Activated CD4-positive, alpha-beta T cell treated with anti-CD3 and anti-CD28 coated beads, Interleukin-2, Interleukin-4, amounts not matched to agents 100 ng/mL and 50 ng/mL, durations not matched to agents 16 hours and 8 hours (primary cell): Measurements from ENCODE around the gene ANKRD2.
"Not testable (repeated sequence)": the region's sequence is repeated elsewhere in the genome, so short reads cannot be mapped to it uniquely, and the experiment has no call there.

Experiments
- DNase-seq: peaks from one replicate; pipeline ENCODE4 v3.0.0-alpha.2; 2020; ENCODE audit warnings: low spot score

ANKRD2 gene

DNA sequence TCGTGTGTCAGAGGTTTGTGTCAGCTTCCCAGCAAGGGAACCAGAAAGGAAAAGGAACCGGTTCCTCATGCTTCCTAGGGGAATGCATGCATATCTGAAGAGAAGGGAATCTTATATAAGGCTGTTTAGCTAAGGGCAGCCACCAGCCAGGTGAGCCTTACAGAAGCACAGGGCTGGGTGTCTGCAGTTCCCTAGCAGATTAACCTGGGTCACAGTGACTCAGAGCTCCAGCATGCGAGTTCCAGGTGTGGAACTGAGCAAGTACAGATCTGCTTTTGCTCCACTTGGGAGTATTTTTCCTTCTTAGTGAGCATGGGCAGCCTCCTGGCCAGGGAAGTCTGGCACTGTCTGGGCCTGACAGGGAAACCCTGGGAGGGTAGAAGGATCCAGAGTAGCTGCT, 957 bp upstream of the ANKRD2 start:
- no peak for DNase-seq

DNA sequence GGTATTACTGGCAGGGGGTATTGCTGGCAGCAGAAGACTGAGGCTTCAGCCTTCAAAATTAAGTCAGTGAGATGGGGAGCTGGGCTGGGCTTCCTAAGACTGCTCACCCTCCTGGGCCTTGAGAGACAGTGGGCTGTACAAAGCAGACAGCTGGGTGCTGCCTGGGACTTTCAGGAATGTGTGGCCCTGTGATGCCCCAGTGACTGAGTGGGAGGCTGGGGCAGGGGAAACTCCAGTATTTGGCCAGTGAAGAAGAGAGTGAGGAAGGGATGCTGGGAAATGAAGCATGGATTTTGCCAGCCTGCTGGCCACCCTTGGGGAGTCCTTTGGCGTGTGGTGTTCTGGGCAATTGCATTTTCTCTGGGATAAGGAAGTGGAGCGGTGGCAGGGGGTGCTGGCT, 442 bp downstream of the ANKRD2 start:
- DNase-seq: no peak

DNA sequence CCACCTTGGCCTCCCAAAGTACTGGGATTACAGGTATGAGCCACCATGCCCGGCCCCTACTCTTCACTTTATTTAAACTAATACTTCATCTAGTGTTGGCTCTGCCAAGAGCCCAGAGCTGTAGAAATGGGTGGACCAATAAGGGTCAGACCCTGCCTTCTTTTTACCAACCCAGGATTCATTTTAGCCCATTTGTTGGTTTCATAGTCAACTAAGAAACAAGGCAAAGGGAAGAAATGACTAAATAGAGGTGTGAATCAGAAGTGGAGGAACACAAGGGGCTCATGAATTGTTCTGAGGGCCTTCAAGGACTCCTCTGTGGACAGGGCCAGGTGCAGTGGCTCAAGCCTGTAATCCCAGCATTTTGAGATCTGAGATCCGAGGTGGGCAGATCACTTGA, 1.1 kb downstream of the ANKRD2 start:
- peak; percentile 28 for DNase-seq

DNA sequence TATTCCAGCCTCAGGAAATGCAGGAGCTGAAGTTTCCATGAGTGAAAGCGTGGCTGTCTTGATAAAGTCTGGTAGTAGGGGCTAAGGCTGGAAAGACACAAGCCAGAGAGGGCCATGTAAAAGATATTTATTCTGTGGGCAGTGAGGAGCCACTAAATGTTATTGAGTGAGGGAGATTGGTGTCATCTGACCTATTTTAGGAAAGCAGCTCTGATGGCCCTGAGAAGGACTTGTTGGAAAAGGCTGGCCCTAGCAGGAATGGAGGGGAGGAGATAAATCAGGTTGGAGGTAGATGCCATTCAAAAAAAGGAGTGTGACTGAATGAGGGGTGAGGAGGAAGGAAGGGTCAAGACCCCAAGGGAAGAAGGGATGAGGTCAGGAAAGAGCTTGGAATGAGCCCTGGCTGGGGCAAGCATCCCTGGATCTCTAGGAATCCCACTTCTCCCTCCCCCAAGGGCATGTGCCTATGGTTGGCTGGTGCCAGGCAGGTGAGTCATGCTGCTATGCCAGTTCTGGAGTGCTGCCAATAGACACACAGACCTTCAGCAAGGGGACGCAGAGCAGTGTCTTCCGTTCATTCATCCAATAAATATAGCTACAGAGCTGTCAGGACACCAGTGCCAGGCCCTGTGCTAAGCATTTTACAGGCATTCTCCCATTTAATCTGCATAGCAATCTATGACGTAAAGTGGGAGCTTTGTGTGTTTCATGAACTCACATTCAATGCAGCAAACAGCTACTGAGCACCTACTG, 2.0 kb downstream of the ANKRD2 start:
- no peak for DNase-seq

DNA sequence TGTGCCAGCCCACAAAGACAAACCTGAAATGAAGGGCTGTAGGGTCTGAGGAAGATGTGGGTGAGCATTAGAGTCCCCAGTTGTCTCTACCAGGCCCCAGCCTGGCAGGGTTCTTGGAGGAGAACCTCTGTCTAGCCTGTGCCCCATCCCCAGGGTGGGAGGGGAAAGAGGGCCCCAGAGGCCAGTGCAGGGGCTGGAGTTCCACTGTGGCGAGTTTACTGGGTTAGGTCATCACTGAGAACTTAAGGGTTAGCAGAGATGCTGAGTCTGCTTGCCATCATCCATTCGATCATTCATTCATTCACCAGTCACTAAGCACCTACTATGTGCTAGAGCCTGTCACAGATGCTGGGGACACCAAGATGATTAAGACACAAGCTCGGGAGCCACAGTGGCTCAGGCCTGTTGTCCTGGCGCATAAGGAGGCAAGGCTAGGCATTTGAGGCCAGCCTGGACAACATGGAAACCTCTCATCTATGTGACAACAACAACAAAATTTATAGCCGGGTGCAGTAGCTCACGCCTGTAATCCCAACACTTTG, 2.6 kb downstream of the ANKRD2 start:
- DNase-seq: no peak

DNA sequence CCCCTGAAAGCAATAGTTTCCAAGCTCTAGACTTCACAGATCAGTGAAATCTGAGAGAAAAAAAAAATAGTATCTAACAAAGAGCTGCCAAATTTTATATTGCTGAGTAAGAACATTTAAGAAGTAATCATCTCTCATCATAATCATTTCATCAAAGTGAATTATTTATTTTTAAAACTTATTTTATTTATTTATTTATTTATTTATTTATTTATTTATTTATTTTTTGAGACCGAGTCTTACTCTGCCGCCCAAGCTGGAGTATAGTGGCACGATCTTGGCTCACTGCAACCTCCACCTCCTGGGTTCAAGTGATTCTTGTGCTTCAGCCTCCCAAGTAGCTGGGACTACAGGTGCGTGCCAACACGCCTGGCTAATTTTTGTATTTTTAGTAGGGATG, 3.9 kb downstream of the ANKRD2 start:
- DNase-seq: not testable (repeated sequence)

DNA sequence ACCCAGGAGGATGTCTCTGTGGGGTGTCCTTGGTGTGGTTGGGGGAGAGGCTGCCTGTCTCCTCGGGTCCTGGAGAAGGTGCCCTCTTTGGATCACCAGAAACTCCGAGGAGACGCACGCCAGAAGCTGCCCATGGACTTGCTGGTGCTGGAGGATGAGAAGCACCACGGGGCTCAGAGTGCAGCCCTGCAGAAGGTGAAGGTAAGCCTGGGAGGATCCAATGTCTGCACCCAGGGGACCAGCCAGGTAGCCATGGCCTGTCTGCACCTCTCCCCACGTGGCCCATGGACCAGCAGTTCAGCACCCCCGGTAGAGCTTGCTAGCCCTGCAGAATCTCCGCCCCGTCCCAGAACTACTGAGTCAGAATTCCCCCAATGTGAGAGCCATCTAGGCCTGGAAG, 5.1 kb downstream of the ANKRD2 start:
- DNase-seq: no peak

DNA sequence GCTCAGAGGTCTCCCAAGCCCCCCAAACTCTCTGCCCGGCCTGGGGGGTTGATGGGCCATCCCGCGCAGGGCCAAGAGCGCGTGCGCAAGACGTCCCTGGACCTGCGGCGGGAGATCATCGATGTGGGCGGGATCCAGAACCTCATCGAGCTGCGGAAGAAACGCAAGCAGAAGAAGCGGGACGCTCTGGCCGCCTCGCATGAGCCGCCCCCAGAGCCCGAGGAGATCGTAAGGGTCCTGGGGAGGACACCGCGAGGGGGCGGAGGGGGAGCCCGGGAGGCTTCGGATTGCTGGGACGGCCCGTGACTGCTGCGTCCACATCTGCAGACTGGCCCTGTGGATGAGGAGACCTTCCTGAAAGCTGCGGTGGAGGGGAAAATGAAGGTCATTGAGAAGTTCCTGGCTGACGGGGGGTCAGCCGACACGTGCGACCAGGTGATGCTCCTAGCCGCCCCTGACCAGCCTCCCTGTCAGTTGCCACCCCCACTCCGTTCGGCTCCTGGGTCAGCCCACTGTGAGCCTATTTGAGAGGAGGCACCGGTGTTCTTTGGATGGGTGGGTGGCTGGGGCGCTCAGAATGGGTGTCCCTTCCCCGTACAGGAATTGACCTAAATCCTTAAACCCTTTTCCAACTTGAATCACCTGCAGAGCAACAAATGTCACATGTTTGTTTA, 5.7 kb downstream of the ANKRD2 start:
- no peak for DNase-seq

DNA sequence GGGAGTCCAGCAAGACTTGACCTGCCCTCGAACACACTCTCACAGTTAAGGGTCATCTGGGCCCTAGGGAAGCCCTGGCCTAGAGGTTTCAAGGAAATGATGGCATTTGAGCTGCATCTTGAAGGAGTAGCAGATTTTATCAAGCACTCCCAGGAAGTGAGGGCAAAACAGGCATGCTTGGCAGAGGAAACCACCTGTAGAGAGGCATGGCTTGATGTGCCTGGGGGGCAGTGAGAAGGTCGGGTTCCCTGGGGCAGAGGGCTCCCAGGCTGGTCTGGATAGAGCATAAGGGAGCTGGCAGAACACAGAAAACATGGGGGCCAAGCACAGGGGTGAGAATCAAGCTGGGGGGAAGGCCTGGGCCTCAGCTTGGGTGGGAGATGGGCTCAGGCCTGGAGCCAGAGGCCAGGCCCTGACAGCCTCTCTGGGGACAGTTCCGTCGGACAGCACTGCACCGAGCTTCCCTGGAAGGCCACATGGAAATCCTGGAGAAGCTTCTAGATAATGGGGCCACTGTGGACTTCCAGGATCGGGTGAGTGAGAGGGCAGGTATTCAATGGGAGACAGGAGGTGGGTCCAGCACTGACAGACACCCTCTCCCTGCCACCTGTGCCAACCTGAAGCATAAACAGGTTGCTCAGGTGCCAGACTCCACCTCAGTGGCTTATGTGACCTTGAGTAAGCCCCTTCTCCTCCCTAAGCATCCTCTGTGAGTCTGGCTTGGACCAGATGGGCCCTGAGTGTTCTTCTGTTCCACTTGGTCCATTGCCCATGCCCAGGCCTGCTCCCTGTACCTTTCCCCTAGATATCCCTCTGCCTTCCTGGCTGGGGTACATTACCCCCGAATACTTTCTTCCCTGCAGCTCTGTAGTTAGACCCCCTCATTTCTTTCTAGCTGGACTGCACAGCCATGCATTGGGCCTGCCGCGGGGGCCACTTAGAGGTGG, 8.1 kb downstream of the ANKRD2 start:
- no peak for DNase-seq

DNA sequence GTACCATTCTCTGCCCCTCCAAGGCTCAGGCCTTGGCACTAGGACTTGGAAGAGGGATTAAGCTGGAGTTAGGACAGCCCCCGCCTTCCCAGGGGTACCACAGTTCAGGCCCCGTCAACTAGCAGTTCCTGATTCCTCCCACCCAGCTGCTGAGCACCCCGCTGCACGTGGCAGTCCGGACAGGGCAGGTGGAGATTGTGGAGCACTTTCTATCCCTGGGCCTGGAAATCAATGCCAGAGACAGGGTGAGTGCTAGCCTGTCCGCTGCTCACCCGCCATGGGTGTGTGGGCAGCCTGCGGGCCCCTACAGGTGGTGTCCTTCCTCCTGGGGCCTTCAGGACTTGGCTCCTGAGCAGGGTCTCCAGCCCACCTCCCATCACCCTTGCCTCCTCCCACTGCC, 9.6 kb downstream of the ANKRD2 start:
- DNase-seq: no peak

DNA sequence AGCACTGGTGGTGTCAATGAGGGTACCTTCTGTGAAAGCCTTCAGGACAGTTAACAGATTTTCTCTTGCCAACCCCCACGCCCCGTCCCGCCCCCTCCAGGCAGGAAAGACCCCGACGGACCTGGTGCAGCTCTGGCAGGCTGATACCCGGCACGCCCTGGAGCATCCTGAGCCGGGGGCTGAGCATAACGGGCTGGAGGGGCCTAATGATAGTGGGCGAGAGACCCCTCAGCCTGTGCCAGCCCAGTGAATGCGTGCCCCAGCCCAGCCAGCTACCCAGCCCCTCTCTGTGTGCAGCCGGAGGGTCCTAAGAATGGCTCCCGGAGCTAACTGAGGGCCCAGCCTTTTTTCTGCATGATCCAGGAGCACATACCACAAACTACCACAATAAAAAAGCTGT, 10.9 kb downstream of the ANKRD2 start:
- no peak for DNase-seq

DNA sequence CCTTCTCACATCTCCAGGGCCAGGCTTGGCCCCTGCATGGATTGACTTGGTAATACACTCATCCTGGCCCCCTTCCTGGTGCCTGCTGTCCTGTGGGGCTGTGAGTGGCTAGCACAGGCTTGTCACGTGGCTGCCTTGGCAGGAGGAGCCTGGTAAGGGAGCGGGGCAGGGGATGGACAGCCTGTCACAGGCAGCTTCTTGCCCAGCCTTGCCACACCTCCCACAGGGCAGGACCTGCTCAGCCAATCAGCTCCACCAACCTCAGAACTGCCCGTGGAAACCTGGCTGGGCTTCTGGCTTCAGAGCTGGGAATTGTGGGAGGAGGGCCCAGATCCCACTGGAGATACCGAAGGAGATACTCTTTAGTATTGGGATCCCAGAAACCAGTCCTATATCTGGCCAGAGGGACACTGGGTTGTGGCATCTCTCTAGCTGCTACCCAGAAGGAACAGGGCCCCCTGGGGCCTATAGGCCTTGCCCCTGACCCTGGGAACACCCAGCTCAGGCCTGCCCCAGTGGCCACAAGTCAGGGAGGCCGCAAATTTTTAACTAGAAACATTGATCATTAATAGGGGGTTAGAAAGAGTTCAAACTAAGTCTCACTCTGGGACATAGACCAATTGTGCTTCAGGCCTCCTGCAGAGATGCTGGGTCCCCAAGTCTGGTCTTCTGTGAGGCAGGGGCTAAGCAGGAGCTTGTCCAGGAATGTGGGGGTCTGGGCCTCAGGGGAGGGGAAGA, 11.7 kb downstream of the ANKRD2 start, which contains the start of gene HOGA1:
Gene HOGA1 (plus strand): TSS at position 330 of the 738 bp plus-strand sequence. CDS start 315 bp downstream, at position 645.
- no peak for DNase-seq

DNA sequence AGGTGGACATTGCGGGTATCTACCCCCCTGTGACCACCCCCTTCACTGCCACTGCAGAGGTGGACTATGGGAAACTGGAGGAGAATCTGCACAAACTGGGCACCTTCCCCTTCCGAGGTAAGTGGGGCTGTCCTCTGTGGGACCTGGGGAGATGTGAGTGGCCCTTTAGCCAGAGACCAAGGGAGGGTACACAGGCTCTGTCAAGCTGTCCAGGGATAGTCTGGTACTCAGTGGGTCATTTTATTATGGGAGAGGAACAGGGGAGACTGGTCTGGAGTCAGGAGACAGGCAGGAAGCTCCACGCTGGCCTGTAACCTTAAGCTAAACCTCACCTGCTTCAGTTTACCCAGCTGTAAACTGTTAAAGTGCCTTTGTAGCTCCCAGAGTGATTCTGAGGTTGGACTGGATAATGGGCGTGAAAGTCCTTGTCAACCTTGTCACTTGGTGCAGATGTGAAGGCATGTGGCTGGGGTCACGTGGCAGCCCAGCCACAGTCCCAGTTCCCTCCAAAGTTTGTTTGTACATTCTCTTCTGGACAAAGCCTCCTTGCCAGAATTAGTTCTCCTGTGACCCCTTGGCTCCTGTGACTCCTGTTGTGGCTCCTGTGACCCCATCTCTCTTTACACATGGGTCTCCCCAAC, 12.3 kb downstream of the ANKRD2 start:
- DNase-seq: no peak

DNA sequence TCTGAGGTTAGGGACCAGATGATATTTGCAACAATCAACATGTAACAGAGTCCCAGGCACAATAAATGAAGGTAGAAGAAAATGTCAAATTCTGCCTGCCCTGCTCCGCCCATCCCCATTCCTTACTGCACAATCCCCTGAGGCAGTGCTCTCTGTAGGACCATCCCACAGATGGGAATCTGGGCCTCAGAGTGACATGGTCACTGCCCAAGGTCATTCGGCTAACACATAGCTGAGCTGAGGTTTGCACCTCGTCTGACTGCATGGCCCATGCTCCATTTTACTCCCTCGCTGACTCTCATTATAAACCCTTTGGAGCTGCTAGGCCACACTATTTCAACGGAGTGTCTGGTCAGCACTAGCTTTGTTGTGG, 12.8 kb downstream of the ANKRD2 start:
- no peak for DNase-seq

DNA sequence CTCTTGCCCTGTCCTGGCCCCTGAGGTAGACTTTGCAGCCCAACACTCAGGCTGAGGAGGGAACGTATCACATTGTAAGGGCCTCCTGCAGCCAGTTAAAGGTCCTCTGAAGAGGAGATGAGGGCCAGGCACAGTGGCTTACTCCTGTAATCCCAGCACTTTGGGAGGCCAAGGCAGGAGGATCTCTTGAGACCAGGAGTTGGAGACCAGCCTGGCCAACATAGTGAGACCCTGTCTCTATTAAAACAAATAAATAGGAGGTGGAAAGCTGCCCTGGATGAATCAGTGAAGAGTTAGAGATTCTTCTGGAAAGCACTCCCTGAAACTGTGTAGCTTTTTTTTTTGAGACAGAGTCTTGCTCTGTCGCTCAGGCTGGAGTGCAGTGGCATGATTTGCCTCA, 14.6 kb downstream of the ANKRD2 start:
- DNase-seq: no peak

DNA sequence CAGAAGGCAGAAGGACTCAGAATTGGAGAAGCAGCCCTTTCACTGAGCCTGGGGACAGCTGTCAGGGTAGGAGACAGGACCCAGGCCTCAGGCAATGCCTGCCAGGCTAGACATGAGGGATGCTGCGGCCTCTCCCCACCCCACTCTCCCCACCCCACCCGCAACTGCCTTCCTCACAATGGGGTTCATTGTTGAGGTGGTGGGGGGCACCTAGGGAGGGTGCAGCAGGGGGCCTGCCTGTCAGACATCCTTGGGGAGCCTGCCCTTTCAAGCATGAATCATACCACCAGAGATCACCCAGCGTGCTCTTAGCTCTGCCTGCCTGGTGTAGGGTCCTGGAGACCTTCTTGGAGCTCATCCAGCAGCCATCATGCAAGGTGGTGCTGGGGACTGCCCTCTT, 16.9 kb downstream of the ANKRD2 start, which contains the start of gene C10orf62:
Gene C10orf62 (plus strand): TSS at position 243 of the 400 bp plus-strand sequence. CDS start 177 bp downstream, outside the sequence.
- DNase-seq: no peak

DNA sequence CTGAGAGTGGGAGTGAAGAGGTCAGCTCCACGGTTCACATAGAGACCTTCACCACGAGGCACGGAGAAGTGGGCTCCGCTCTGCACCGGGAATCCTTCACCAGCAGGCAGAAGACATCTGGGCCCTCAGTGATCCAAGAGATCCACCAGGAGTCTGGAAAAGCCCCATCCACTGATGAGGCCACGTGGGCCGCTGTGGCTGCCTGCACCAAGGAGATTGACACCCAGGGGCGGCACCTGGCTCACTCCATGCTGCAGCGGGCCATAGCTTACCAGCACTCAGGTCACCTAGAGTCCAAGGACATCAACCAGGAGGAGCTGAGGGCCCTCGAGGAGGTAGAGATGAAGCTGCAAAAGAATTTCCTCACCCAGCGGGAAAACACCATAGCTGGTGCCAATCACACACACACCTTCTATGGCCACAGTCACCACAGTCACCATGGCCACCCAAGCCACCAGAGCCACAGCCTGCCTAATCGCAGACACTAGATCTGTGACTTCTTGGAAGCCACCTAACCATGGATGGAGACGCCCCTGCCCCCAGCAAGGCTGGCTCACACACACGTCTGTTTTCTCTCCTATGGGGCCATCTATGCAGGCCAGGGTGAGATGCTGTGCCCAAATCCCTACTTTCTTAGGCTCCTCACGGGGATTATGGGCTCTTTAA, 17.6 kb downstream of the ANKRD2 start:
- peak; percentile 47 for DNase-seq

DNA sequence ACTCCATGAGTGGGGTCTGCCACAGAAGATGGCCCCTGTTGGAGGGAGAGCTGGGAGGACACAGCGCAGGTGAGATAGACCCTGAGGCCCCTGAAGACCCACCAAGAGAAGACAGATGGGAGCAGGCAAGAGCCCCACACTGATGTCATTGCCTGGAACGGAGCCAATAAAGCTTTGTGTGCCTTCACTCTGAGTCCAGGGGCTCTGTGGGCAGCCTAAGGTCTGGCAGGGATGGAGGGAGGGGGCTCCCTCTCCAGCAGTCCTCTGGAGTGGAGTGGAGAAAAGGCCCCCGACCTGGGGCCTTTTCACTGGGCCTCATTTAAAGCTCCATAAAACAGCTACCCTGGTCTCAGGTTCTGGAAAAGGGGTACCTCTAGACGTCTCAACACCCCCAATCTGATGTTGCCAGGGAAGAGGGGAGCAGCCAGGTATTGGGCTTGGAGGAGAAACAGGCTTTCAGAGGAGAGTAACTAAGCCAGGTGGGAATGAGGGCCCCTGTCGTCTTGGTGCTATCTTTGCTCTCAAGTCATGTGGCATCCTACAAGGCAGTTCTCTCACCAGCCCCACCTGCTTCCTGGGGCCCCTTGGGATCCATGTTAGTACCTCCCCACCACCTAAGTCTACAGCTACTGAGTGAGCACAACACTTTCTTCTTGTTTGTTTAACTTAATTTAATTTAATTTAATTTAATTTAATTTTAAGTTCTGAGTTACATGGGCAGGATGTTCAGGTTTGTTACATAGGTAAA, 18.3 kb downstream of the ANKRD2 start:
- DNase-seq: no peak

DNA sequence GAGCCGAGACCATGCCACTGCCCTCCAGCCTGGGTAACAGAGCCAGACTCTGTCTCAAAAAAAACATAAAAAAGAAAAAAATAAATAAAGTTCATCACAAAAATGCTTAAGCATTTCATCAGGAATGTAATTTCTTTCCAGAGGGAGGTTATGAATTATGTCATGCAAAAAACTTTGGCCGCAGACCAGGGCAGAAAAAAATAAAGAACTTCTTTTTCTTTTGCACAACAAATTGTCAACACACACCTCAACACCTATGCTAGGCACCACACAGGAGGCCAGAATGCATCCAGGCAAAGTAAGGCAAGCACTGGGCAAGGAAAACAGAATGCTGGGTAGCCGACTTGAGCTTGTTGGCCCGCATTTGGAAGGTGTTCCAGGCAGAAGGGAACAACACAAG, 20.8 kb downstream of the ANKRD2 start:
- no peak for DNase-seq
